T47D (cell line): ENCODE results near the gene CNPPD1.

Experiments used
- DNase-seq, 2 experiments: peaks; one replicate each; pipeline versions ENCODE4 v3.0.0 to v3.0.0-alpha.2; 2011 to 2012; ENCODE audit warnings: low read depth in 1 of 2, low spot score in 1 of 2
- JUND ChIP-seq: IDR thresholded peaks from 2 replicates; pipeline ENCODE4 v1.6.1; 2012; ENCODE audit warnings: low read depth
- in situ Hi-C: cut with HindIII; loops from 2 replicates; pipeline ENCODE4 v1.10.0; 2016; ENCODE audit warnings: low sequenced_read_pairs, low pct_unique_long_range_greater_than_20kb

CNPPD1 gene

DNA sequence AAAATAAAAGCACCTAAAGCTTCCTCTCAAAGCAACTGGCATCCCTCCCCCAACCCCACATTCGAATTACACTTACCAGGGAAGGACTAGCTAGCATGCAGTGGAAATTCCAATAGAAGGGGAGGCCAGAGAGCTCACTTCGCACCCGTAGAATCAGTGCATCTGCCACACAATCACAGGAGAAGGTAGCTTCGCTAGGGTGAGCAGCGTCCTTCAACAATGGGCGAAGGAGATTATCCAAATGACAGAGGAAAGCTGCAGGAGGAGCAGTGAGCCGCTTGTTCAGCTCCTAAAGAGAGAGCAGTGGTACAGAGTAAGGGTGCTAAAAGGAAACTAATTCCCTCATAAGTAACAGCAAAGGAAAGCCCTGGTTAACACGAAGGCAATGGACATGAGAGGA, 19.3 kb downstream of the CNPPD1 start:
- in situ Hi-C loops, result no loop called here
- no peak for DNase-seq
- no peak for TF ChIP-seq JUND

DNA sequence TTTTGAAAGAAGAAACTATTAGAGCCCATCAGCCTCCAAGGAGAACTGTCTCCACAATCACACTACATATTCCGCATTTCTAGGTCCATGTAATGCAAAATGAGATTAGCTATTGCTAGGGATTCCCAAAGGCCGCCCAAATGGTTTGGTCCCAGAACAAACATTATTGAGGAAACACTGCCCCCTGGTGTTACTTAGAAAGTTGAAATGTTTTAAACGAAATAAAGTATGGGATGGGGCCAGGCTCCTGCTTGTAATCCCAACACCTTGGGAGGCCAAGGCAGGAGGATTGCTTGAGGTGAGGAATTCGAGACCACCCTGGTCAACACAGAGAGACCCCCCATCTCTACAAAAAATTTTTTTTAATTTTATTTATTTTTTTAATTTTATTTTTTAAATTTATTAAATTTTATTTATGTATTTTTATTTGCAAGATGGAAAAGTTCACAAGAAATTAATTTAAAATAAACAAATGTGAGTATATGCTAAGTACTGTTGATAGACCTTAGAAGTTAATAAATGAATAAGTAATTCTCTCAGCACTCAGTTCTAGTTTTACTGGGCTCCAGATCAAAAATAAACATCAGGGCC, 21.6 kb downstream of the CNPPD1 start:
- in situ Hi-C loops, result no loop called here

DNA sequence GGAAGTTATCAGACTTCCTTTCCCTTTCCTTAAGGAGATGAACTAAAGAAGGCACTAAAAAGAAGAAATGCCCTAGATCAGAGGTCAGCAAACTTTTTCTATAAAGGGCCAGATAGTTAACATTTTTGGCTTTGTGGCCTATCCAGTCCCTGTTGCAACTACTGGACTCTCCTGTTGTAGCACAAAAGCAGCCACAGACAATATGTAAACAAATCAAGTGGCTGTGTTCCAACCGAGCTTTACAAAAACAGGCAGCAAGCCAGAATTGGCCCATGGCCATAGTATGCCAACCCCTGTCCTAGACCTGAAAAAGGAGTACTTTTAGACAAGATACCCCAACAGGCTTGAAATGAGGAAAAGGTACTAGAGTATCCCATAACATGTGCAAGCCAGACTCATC, 27.1 kb downstream of the CNPPD1 start:
- DNase-seq, result peak in 1 of 2 experiments; percentile 40
- in situ Hi-C loops, result no loop called here
- no peak for TF ChIP-seq JUND

More for the DNA sequence above, 21.6 kb downstream of the CNPPD1 start:
- peak in 1 of 2 experiments; percentile 81 for DNase-seq
- TF ChIP-seq JUND, result no peak

DNA sequence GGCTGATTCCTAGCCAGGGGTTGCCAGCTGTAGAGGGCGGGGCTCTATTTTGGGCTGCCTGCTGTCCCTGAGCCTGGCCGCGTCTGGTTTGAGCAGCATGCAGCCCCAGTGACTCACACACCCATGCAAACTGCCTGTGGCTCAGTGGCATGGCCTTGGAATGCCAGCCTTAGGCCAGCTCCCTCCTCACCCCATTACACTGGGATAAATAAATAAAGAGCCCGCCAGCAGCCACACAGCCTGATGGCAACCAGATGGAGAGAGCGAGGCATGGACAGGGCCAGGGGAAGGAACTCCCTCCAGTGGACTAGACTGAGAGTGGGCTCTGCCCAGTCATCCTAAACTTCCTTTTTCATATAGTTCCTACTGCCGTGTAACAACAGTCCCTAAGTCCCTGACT, 34.4 kb downstream of the CNPPD1 start:
- no peak for TF ChIP-seq JUND
- DNase-seq, result no peak
- in situ Hi-C loops, result no loop called here

- in situ Hi-C loops, result no loop called here
- no peak for TF ChIP-seq JUND
Observed at GRCh38 chr2:219140722-219141121, 36.0 kb downstream of the CNPPD1 start.

GRCh38 chr2:219133976-219134375, 42.7 kb downstream of the CNPPD1 start:
- no peak for TF ChIP-seq JUND
- no peak for DNase-seq
- in situ Hi-C loops, result no loop called here

More at GRCh38 chr2:219140722-219141121, 36.0 kb downstream of the CNPPD1 start:
- DNase-seq, result no peak

- no peak for TF ChIP-seq JUND
- DNase-seq, result no peak
- in situ Hi-C loops, result no loop called here
Observed at GRCh38 chr2:219131744-219132143, 45.0 kb downstream of the CNPPD1 start.

DNA sequence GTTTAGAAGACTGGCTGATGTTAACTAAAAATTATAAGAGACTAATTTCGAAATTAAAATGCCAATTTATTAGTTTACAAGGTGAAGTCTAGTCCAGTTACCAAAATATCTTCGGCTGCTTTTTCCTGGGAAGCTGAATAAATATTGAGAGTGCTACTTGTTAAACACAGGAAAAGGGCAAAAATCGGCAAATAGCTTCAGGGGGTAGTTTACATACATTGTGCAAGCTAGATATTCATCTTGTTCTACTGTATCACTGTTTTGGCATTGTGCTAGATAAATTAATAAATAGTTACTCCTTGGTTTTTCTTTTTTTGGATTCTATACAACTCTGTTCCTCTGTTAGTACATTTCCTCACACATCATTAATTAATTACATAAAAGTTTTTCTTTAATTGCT, 45.4 kb downstream of the CNPPD1 start:
- no peak for TF ChIP-seq JUND
- in situ Hi-C loops, result no loop called here
- DNase-seq, result peak in 1 of 2 experiments; percentile 43

DNA sequence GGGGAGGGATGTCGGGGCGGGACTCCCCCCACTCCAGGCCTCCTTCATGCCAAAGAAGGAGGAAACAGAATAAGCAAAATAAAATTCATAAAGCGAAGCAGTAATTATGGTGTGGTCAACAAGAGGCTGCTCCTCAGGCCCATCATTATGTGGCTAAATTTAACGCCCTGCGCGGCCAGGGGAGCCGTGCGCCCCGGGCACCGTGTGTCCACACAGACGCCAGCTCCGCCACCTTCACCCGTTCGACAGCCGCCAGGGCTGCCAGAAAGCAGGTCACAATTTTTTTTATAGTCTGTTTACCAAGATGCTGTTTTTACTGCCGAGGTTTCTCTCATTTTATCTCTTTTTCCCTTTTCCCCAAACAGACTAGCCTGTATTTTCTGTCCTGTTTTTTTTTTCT, 47.1 kb downstream of the CNPPD1 start:
- DNase-seq, result no peak
- TF ChIP-seq JUND, result no peak
- in situ Hi-C loops, result no loop called here

DNA sequence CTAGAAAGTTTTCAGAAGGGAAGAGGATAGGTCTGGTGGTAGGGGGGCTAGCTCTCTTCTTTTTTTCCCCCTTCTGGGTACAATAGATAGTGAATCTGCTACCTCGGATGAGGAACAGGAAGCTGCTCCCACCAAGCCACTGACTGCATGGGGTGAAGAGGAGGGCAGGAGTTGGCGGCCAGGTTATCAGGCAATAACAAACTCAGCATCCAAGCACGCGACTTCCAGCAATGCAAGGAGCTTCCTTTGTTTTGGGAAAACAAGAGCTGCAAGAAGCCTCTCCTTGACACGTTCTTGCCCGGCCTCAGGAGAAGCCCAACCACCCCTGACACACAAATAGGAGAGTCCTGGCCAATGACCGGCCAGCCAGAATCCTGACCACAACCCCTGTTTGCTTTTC, 48.3 kb downstream of the CNPPD1 start:
- no peak for DNase-seq
- TF ChIP-seq JUND, result no peak
- in situ Hi-C loops, result no loop called here

DNA sequence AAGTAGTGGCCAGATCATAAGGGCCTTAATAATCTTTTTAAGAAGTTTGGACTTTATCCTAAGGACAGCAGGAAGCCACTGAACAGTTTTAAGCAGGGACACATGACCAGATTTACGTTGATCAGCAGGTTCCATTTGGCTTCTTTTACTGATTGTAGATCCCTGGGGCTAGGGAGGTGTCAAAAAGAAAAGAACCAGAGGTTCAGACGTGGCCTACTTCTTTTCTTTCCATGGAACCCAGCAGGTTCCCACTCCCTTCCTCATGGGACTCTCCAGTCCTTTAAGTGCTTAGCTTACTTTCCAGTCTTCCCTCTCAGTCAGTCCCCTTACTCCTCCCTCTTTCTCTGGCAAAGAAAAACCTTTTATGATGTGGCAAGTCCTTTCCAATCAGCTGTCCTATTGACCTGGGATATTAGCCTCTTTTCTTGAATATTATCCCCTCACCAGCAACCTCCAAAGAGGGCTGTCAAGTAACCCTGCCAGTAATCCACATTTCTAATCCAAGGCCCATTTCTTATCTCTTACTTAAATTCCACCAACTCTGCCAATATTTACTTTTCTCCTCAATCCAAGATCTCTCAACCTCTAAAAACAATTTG, 49.6 kb downstream of the CNPPD1 start:
- no peak for TF ChIP-seq JUND
- in situ Hi-C loops, result no loop called here
- no peak for DNase-seq

DNA sequence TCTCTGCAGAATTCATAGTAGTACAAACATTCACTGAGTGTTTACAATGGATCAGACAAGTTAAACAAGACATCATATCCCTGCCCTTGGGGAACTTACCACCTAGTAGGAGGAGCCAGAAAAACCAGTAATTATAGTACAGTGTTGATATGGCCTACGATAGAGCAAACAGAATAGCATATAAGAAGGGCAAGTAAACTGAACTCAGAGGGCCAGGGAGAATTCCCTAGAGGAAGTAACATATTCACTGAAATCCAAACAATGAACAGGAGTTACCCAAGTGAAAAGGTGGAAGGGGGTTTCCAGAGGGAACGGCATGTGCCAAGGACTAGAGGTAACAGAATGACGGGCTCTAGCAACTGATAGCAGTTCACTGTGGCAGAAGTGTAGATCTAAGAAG, 50.2 kb downstream of the CNPPD1 start:
- TF ChIP-seq JUND, result 0 out of 2 replicates have a peak, but pooled peaks have one; percentile 39
- in situ Hi-C loops, result no loop called here
- DNase-seq, result peak; percentile 19 to 72

DNA sequence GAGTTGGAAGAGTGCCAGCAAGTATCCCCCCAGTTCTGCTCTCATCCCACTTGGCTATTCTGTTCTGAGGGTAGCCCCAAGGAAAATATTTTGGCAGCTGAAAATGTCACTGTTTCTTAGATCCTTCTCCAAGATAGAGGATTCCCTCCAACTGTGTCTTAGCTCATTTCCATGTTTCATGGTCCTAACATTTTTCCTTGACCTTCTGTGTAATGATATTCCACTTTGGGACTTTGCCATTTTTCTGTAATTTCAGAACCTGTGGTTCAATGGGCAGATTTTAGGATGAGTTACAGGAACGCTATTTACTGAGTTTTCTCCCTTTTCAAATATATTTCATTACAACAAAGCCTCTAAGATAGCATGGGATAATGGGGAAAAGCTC, 50.8 kb downstream of the CNPPD1 start:
- in situ Hi-C loops, result no loop called here
- no peak for TF ChIP-seq JUND
- DNase-seq, result no peak
